Measurements from ENCODE around the gene BAHD1. TPM values are rescaled to one million over a fixed set of nuclear protein-coding genes. Genes with fewer than 3 reads are reported as not detected.

The BAHD1 gene
- total RNA-seq, 1 experiment from 2014 or later = 49.1 TPM

DNA sequence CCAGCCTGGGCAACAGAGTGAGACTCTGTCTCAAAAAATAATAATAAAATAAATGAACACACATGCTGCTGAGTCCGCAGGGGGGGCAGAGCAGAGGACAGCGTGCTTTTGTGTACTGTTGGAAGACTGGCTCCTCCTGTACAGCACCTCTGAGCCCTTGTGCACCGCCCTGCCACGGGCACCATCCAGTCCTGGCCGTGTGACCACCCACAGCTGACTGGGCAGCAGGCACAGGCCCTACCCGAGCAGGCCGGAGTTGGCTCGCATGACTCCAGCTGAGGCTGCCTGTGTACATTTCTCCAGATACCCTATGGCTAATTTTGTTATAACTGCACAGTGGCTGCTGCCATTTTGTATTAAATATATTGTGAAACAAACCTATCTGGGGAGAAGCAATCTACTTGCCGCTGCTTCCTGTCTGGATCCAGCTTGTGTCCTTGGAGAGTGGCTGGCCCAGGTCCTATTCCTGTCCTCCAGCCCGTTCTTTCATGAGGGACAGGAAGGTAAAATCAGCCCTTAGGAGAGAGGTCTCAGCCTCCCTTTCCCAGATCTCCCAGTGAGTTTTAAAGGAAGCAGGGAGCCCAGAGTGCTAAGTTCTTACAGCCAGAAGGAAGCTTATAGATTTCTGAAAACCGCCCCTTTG is 20.6 kb upstream of the BAHD1 start:
- CTCF ChIA-PET = interaction anchor here (1.0 to 8.5 kb wide), 6 partner anchors 14 to 145 kb away, joined by 3 to 98 read pairs (median 6); partner anchors contain the start of genes CCDC9B, IVD and PLCB2
- H3K9me3 Mint-ChIP-seq = no peaks in the 10 kb centered on the region
- no peaks in the 10 kb centered on the region; the same call in 1 of the 2 replicates for H3K27me3 Mint-ChIP-seq (ENCODE audit: low read depth)
- ATAC-seq (no peak), DNase-seq (ENCODE audit: low spot score) (no peak)
- peaks cover 14% of the 10 kb centered on the region for H3K4me1 Mint-ChIP-seq
- peaks cover 20% of the 10 kb centered on the region for H3K36me3 Mint-ChIP-seq
- POLR2A ChIA-PET = interaction anchor here (1.1 kb wide), 1 partner anchor 136 kb away, joined by 3 read pairs; no protein-coding TSS in a partner anchor
- no peak overlapping the region for H3K4me3 Mint-ChIP-seq
- peak overlapping the region; percentile 51 for H3K27ac Mint-ChIP-seq
- 0 out of 2 replicates have a peak, but pooled peaks have one; percentile 39 for TF ChIP-seq ELF4 (CRISPR knock-in tag; IDR thresholded peaks at IDR 0.05; ENCODE audit: low read depth)
- TF ChIP-seq SOX15 (CRISPR knock-in tag; IDR thresholded peaks at IDR 0.05) = no peak

DNA sequence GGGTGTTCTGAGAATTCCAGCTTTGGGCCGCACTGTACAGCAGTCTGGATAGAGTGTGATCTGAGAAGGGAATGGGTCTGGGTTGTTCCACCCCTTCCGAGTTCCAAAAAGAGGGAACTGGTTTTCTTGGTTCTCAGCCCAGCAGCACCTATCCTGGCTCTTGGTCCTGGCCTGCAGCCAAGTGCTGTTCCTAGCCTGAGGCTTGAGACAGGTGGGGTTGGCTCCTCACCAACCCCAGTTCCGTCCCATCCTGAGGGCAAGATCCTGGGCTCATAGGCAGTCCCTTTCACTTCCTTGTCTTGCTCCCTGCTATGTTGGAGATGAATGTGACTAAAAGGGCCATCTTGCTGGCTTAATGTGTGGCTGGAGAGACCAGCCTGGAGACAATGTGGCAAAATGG is 20.0 kb upstream of the BAHD1 start:
- POLR2A ChIA-PET = interaction anchor here (1.6 kb wide), 1 partner anchor 82 kb away, joined by 6 read pairs; no protein-coding TSS in a partner anchor
- ATAC-seq (peak; percentile 27), DNase-seq (ENCODE audit: low spot score) (no peak)
- no peaks in the 10 kb centered on the region; the same call in 1 of the 2 replicates for H3K27me3 Mint-ChIP-seq (ENCODE audit: low read depth)
- H3K4me1 Mint-ChIP-seq = peaks cover 14% of the 10 kb centered on the region
- TF ChIP-seq SMAD4 (CRISPR knock-in tag; IDR thresholded peaks at IDR 0.05) (no peak), TCF7 (CRISPR knock-in tag; IDR thresholded peaks at IDR 0.05; ENCODE audit: low read depth) (no peak), JAZF1 (CRISPR knock-in tag; IDR thresholded peaks at IDR 0.05) (no peak)
- TF ChIP-seq, protein P1, sequence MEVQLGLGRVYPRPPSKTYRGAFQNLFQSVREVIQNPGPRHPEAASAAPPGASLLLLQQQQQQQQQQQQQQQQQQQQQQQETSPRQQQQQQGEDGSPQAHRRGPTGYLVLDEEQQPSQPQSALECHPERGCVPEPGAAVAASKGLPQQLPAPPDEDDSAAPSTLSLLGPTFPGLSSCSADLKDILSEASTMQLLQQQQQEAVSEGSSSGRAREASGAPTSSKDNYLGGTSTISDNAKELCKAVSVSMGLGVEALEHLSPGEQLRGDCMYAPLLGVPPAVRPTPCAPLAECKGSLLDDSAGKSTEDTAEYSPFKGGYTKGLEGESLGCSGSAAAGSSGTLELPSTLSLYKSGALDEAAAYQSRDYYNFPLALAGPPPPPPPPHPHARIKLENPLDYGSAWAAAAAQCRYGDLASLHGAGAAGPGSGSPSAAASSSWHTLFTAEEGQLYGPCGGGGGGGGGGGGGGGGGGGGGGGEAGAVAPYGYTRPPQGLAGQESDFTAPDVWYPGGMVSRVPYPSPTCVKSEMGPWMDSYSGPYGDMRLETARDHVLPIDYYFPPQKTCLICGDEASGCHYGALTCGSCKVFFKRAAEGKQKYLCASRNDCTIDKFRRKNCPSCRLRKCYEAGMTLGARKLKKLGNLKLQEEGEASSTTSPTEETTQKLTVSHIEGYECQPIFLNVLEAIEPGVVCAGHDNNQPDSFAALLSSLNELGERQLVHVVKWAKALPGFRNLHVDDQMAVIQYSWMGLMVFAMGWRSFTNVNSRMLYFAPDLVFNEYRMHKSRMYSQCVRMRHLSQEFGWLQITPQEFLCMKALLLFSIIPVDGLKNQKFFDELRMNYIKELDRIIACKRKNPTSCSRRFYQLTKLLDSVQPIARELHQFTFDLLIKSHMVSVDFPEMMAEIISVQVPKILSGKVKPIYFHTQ (CRISPR knock-in tag; IDR thresholded peaks at IDR 0.05) = no peak
- TF ChIP-seq, protein P2, sequence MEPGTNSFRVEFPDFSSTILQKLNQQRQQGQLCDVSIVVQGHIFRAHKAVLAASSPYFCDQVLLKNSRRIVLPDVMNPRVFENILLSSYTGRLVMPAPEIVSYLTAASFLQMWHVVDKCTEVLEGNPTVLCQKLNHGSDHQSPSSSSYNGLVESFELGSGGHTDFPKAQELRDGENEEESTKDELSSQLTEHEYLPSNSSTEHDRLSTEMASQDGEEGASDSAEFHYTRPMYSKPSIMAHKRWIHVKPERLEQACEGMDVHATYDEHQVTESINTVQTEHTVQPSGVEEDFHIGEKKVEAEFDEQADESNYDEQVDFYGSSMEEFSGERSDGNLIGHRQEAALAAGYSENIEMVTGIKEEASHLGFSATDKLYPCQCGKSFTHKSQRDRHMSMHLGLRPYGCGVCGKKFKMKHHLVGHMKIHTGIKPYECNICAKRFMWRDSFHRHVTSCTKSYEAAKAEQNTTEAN (CRISPR knock-in tag; IDR thresholded peaks at IDR 0.05) = no peak
- H3K36me3 Mint-ChIP-seq = peaks cover 14% of the 10 kb centered on the region
- no peaks in the 10 kb centered on the region for H3K9me3 Mint-ChIP-seq
- CTCF ChIA-PET = interaction anchor here (1.0 to 8.5 kb wide), 12 partner anchors 15 to 473 kb away, joined by 3 to 98 read pairs (median 6); partner anchors contain the start of genes BAHD1, CCDC9B, DISP2 and IVD
- H3K27ac Mint-ChIP-seq = peak overlapping the region; percentile 51
- H3K4me3 Mint-ChIP-seq = no peak overlapping the region

DNA sequence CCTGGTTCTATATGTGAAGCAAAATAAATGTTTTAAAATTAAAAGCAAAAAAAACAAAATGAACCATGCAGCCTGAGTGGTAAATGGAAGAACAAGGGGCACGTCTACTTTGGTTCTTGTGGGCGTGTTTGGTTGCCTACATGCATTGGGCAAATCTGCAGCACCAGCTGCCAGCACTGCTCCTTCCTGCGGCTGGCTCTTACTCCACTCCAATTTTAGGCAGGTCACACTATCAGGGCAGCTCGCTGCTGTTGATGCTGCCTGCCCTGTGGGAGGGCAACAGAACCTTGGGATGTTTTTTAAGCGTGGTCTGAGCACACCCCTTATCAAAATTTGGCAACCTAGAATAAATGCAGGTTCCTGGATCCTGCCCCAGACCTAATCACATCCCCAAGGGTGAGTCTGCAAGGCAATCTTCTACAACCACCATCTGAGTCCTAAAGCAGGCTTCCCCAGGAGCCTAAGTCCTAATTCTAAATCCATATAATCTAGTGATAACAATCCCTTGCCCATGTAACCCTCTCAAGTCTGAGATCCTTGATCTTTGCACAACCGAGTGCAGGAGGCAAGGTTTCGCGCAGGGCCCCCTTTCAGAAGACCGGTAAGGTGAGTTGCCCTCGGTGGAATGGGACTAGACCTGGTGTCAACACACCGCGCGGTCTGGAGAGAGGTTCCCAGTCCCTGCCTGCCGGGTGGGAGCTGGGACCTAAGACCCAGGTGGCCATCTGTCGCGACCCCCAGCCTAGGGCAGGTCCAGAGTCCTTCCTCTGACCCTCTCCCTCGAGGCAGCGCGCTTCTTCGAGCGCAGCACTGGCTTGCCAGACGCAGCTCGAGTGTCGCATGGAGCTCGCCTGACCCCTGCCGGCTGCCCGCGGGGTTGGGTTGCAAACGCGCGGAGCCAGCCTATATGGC is 19.3 kb upstream of the BAHD1 start:
- H3K4me1 Mint-ChIP-seq = peaks cover 14% of the 10 kb centered on the region
- DNase-seq (ENCODE audit: low spot score) = peak; percentile 89
- H3K27me3 Mint-ChIP-seq (ENCODE audit: low read depth) = no peaks in the 10 kb centered on the region; the same call in 1 of the 2 replicates
- H3K27ac Mint-ChIP-seq = peak overlapping the region; percentile 22; the same call in 1 of the 2 replicates
- peak overlapping the region; percentile 45 for H3K4me3 Mint-ChIP-seq
- ChIA-PET POLR2A (interaction anchor here (0.7 to 1.6 kb wide), 4 partner anchors 16 to 83 kb away, joined by 3 to 8 read pairs (median 6); partner anchors contain the start of gene IVD), CTCF (interaction anchor here (0.7 to 8.5 kb wide), 31 partner anchors 9 to 472 kb away, joined by 3 to 98 read pairs (median 5); partner anchors contain the start of genes BAHD1, CCDC9B, DISP2 and INAFM2)
- no peaks in the 10 kb centered on the region for H3K9me3 Mint-ChIP-seq
- H3K36me3 Mint-ChIP-seq = peaks cover 12% of the 10 kb centered on the region
- ATAC-seq = peak; percentile 88
- TF ChIP-seq, protein P3, sequence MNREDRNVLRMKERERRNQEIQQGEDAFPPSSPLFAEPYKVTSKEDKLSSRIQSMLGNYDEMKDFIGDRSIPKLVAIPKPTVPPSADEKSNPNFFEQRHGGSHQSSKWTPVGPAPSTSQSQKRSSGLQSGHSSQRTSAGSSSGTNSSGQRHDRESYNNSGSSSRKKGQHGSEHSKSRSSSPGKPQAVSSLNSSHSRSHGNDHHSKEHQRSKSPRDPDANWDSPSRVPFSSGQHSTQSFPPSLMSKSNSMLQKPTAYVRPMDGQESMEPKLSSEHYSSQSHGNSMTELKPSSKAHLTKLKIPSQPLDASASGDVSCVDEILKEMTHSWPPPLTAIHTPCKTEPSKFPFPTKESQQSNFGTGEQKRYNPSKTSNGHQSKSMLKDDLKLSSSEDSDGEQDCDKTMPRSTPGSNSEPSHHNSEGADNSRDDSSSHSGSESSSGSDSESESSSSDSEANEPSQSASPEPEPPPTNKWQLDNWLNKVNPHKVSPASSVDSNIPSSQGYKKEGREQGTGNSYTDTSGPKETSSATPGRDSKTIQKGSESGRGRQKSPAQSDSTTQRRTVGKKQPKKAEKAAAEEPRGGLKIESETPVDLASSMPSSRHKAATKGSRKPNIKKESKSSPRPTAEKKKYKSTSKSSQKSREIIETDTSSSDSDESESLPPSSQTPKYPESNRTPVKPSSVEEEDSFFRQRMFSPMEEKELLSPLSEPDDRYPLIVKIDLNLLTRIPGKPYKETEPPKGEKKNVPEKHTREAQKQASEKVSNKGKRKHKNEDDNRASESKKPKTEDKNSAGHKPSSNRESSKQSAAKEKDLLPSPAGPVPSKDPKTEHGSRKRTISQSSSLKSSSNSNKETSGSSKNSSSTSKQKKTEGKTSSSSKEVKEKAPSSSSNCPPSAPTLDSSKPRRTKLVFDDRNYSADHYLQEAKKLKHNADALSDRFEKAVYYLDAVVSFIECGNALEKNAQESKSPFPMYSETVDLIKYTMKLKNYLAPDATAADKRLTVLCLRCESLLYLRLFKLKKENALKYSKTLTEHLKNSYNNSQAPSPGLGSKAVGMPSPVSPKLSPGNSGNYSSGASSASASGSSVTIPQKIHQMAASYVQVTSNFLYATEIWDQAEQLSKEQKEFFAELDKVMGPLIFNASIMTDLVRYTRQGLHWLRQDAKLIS (CRISPR knock-in tag; IDR thresholded peaks at IDR 0.05; ENCODE audit: borderline replicate concordance) = no peak
- TF ChIP-seq, protein P4, sequence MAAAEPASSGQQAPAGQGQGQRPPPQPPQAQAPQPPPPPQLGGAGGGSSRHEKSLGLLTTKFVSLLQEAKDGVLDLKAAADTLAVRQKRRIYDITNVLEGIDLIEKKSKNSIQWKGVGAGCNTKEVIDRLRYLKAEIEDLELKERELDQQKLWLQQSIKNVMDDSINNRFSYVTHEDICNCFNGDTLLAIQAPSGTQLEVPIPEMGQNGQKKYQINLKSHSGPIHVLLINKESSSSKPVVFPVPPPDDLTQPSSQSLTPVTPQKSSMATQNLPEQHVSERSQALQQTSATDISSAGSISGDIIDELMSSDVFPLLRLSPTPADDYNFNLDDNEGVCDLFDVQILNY (CRISPR knock-in tag; IDR thresholded peaks at IDR 0.05) = no peak
- no peak for TF ChIP-seq CBFB (CRISPR knock-in tag; IDR thresholded peaks at IDR 0.05; ENCODE audit: low read depth)
- TF ChIP-seq RORB (CRISPR knock-in tag; IDR thresholded peaks at IDR 0.05) = no peak
- TF ChIP-seq NFE2L1 (CRISPR knock-in tag; IDR thresholded peaks at IDR 0.05) = peak; percentile 55; the same call in 1 of the 2 replicates
- TF ChIP-seq, protein P5, sequence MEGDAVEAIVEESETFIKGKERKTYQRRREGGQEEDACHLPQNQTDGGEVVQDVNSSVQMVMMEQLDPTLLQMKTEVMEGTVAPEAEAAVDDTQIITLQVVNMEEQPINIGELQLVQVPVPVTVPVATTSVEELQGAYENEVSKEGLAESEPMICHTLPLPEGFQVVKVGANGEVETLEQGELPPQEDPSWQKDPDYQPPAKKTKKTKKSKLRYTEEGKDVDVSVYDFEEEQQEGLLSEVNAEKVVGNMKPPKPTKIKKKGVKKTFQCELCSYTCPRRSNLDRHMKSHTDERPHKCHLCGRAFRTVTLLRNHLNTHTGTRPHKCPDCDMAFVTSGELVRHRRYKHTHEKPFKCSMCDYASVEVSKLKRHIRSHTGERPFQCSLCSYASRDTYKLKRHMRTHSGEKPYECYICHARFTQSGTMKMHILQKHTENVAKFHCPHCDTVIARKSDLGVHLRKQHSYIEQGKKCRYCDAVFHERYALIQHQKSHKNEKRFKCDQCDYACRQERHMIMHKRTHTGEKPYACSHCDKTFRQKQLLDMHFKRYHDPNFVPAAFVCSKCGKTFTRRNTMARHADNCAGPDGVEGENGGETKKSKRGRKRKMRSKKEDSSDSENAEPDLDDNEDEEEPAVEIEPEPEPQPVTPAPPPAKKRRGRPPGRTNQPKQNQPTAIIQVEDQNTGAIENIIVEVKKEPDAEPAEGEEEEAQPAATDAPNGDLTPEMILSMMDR (IDR thresholded peaks at IDR 0.05) = peak; percentile 70
- TF ChIP-seq, protein P2 (CRISPR knock-in tag; IDR thresholded peaks at IDR 0.05) = peak; percentile 66; the same call in 1 of the 2 replicates

Data from WTC11 (cell line).